Mesodermal cell (in vitro differentiated cells): ENCODE data around the gene PAX9. TPM values are rescaled to one million over a fixed set of nuclear protein-coding genes. Genes with fewer than 3 reads are reported as not detected.
A peak's percentile ranks its signal among the peaks of the same experiment; 100 is the strongest.

Source experiments
- H3K27ac ChIP-seq: 2 replicates; pipeline ENCODE4 v1.7.0; 2013; ENCODE audit warnings: mild to moderate bottlenecking, low read depth, low read length, moderate library complexity; ENCODE audit not compliant: severe bottlenecking
- H3K36me3 ChIP-seq: 2 replicates; pipeline ENCODE4 v1.7.1; 2013; ENCODE audit warnings: mild to moderate bottlenecking, low read length, moderate library complexity; ENCODE audit not compliant: control insufficient read depth, insufficient read depth
- H3K4me1 ChIP-seq: one replicate; pipeline ENCODE4 v1.7.1; 2013; ENCODE audit warnings: mild to moderate bottlenecking, low read length; ENCODE audit not compliant: insufficient read depth, control insufficient read depth, poor library complexity, severe bottlenecking
- H3K4me3 ChIP-seq: 2 replicates; pipeline ENCODE4 v1.7.0; 2013; ENCODE audit warnings: low read length, control low read depth, mild to moderate bottlenecking; ENCODE audit not compliant: insufficient read depth, poor library complexity, severe bottlenecking; ENCODE audit errors: extremely low read depth
- H3K9me3 ChIP-seq: 2 replicates; pipeline ENCODE4 v1.7.1; 2013; ENCODE audit warnings: mild to moderate bottlenecking, low read length, moderate library complexity; ENCODE audit not compliant: control insufficient read depth
- WGBS, 2 experiments: methylation state at CpG; one replicate each; pipeline ENCODE4 v1.1.5; 2013; ENCODE audit warnings: missing lambda C conversion rate in 2 of 2; ENCODE audit not compliant: insufficient coverage in 2 of 2; 5-methylcytosine and 5-hydroxymethylcytosine counted together
- polyA plus RNA-seq, 2 experiments: library from polyadenylated mRNA; stranded (reverse); fragments of 50-300 nt; gene quantifications; one replicate each; pipeline ENCODE4 v1.2.3, GENCODE V29; 2013

PAX9 gene
- polyA plus RNA-seq (2013, experiment 1 of 2), result 0.15 TPM
- polyA plus RNA-seq (2013, experiment 2 of 2), result 0.20 TPM

GRCh38 chr14:36661506-36662257, at the start of gene PAX9:
Gene PAX9, plus strand, starts transcription at chr14:36661860. Its CDS starts 230 bp downstream, at chr14:36662090.
- 0% methylated on average over 20 to 24 of the region's 44 CpGs for WGBS, 2 experiments
- Histone ChIP-seq H3K36me3 (no peaks in the 10 kb centered on the region), H3K9me3 (no peaks in the 10 kb centered on the region), H3K4me1 (peaks cover 29% of the 10 kb centered on the region), H3K27ac (no peak within 1 kb of the TSS), H3K4me3 (peak within 1 kb of the TSS; percentile 44)

GRCh38 chr14:36617824-36618223, 43.8 kb upstream of the PAX9 start:
- H3K4me1 ChIP-seq, result no peaks in the 10 kb centered on the region
- H3K4me3 ChIP-seq, result no peak overlapping the region
- no peaks in the 10 kb centered on the region for H3K36me3 ChIP-seq
- no peak overlapping the region for H3K27ac ChIP-seq
- H3K9me3 ChIP-seq, result no peaks in the 10 kb centered on the region
- WGBS, 2 experiments, result 87 to 94% methylated on average over 4 to 5 of the region's 5 CpGs

DNA sequence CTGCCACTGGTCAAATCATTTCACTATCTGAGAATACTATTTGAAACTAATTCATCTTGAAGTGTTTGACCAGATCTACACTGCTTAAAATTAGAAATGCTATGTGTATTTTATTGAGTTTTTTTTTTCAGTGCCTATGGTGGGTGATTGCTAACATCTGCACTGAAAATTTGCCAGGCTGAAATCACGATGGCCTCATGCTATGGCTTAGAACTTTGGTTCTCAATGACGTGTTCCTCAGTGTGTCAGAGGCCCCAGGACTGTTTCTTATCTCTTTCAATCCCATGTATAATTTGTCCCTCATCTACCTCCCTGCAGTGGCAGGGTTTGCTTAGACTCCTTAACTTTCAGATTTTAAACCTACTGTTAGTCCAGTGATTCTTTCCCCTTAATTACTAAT, 43.0 kb upstream of the PAX9 start:
- Histone ChIP-seq H3K9me3 (no peaks in the 10 kb centered on the region), H3K36me3 (no peaks in the 10 kb centered on the region), H3K4me3 (no peak overlapping the region), H3K27ac (no peak overlapping the region), H3K4me1 (no peaks in the 10 kb centered on the region)
- 81 to 89% methylated on average over 2 of the region's 2 CpGs for WGBS, 2 experiments

GRCh38 chr14:36619131-36619530, 42.5 kb upstream of the PAX9 start:
- Histone ChIP-seq H3K36me3 (no peaks in the 10 kb centered on the region), H3K27ac (no peak overlapping the region), H3K4me1 (no peaks in the 10 kb centered on the region), H3K9me3 (no peaks in the 10 kb centered on the region), H3K4me3 (no peak overlapping the region)
- WGBS, 2 experiments, result no CpG with 5 or more reads among the region's 3 CpGs

GRCh38 chr14:36619853-36620252, 41.8 kb upstream of the PAX9 start:
- Histone ChIP-seq H3K4me3 (no peak overlapping the region), H3K36me3 (no peaks in the 10 kb centered on the region), H3K9me3 (no peaks in the 10 kb centered on the region), H3K27ac (no peak overlapping the region), H3K4me1 (no peaks in the 10 kb centered on the region)
- WGBS, 2 experiments, result 80 to 94% methylated on average over 1 to 2 of the region's 2 CpGs

DNA sequence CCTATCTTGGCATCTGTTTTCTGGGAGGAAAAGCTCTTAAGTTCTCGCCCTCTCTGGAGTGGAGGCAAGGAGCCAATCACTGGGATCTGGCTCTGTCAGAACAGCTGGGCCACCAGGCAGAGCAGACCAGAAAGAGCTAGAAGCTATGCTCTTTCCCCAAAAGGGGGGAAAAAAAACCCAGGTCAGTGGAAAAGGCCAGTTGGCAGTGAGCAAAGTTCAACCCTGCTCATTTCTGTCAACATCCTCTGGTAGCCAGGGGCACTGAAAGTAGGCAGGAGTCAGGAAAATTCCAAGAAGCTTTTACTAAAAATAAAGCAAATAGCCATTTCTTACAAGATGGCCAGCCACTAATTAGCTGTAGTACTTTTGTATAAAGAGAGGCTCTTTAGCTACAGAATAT, 36.6 kb upstream of the PAX9 start:
- Histone ChIP-seq H3K4me3 (no peak overlapping the region), H3K4me1 (no peaks in the 10 kb centered on the region), H3K36me3 (no peaks in the 10 kb centered on the region), H3K9me3 (no peaks in the 10 kb centered on the region), H3K27ac (no peak overlapping the region)
- 100% methylated on average over 1 of the region's 1 CpG for WGBS, 2 experiments

- no peaks in the 10 kb centered on the region for H3K4me1 ChIP-seq
- no peaks in the 10 kb centered on the region for H3K9me3 ChIP-seq
- no peak overlapping the region for H3K27ac ChIP-seq
- WGBS, 2 experiments, result 100% methylated on average over 1 of the region's 4 CpGs; no CpG with 5 or more reads in 1 of the 2 experiments
- no peaks in the 10 kb centered on the region for H3K36me3 ChIP-seq
- H3K4me3 ChIP-seq, result no peak overlapping the region
These were observed 36.2 kb upstream of the PAX9 start for GRCh38 chr14:36625436-36625835.

GRCh38 chr14:36626151-36626550, 35.5 kb upstream of the PAX9 start:
- Histone ChIP-seq H3K9me3 (no peaks in the 10 kb centered on the region), H3K4me1 (no peaks in the 10 kb centered on the region), H3K27ac (no peak overlapping the region), H3K36me3 (no peaks in the 10 kb centered on the region), H3K4me3 (no peak overlapping the region)
- WGBS, 2 experiments, result 90 to 100% methylated on average over 2 to 3 of the region's 4 CpGs

GRCh38 chr14:36627981-36628380, 33.7 kb upstream of the PAX9 start:
- whole genome bisulfite sequencing, 2 experiments, result 65 to 100% methylated on average over 2 to 3 of the region's 3 CpGs
- H3K9me3 ChIP-seq, result no peaks in the 10 kb centered on the region
- no peaks in the 10 kb centered on the region for H3K36me3 ChIP-seq
- no peak overlapping the region for H3K27ac ChIP-seq
- H3K4me3 ChIP-seq, result no peak overlapping the region
- H3K4me1 ChIP-seq, result no peaks in the 10 kb centered on the region

DNA sequence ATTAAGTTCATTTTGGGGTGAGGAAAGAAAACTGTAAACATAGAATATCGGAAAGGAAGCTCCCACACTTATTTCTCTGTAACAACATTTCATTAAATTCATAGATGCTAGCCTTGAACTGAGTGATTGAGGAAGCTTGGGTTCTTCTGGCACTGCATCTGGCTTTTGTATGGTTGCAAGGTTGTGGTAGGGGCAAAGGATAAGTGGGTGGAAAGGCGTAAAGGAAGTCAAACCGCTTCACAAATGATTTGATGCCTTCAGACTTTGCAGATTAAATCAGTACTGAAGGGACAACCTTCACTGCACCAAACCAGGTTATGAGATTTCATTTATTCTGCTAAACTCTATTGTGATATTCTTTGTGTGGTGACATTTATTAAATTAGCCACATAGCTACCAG, 28.1 kb upstream of the PAX9 start:
- Histone ChIP-seq H3K4me3 (no peak overlapping the region), H3K27ac (no peak overlapping the region), H3K9me3 (no peaks in the 10 kb centered on the region), H3K36me3 (no peaks in the 10 kb centered on the region), H3K4me1 (no peaks in the 10 kb centered on the region)
- WGBS, 2 experiments, result 80 to 93% methylated on average over 2 of the region's 3 CpGs

DNA sequence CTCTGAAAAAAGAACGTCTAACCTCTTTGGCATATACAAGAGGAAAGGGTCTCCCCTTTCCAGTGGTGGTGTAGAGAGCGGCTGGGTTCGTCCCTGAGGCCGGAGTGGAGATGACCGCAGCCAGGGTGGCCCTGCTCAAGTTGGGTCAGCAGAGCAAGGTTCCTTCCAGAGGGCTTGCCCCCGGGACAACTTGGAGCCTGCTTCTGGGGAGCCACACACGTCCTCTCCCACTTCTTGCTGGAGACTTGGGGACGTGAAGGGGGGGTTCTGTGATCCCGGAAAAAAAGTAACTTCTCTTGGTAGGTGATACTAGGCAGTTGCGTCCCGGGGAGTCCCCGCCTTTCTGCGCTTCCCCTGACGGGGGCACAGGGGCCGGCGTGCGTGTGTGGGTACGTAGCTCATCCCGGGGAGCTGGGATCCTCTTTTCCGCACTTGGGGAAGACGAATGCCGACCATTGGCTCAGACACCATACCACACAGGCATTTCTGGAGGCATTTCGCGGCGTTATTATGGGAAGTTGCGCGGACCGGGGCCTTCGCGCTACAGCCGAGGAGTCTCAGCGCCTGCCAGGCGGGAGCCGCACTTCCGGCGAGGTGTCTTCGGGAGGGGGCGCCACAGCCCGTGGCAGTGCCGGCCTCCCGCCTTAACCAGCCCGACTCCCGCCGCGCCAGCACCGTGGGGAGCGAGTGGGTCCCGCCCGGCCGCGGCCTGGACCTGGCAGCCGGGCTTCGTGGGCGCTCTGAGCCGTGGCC, 14.8 kb upstream of the PAX9 start:
- no peaks in the 10 kb centered on the region for H3K4me1 ChIP-seq
- H3K9me3 ChIP-seq, result no peaks in the 10 kb centered on the region
- H3K36me3 ChIP-seq, result no peaks in the 10 kb centered on the region
- H3K27ac ChIP-seq, result no peak overlapping the region
- 2 to 4% methylated on average over 37 to 39 of the region's 55 CpGs for WGBS, 2 experiments
- H3K4me3 ChIP-seq, result peak overlapping the region; percentile 45
